ENCODE data around the gene WNT9A. TPM values are rescaled to one million over a fixed set of nuclear protein-coding genes. Genes with fewer than 3 reads are reported as not detected.

The WNT9A gene
- total RNA-seq, 2 experiments from 2014 or later, result not detected

DNA sequence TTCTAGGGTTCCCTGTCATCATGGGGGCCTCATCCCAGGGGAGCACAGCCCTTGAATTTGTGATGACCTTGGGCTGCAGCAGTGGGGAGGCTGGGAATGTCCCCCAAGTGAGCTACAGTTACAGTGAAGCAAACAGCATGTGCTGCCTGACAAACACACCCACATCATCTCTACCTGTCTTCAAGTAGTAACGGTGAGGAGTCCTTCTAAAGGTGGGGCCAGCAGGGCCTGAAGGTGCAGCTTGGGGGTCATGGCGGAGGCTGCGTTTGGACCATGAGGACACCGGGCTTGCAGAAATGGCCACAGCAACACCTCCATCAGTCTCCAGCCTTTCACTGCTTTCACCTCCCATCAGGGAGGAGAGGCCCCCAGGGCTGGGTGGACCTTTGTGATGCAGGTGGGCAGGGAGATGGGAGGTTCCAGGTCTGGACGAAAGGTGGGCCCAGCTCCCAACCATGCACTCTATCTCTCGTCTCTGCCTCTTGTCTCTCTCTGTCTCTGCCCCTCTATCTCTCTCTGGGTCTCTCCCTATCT is 55.7 kb downstream of the WNT9A start:
- peaks cover 5% of the 10 kb centered on the region for H3K4me1 Mint-ChIP-seq (ENCODE audit: low read depth)
- H3K27ac Mint-ChIP-seq, result no peak overlapping the region
- CTCF ChIA-PET, result no interaction called here
- intact Hi-C loops (cut with micrococcal nuclease), result no loop called here
- no peak overlapping the region for H3K4me3 Mint-ChIP-seq
- no peaks in the 10 kb centered on the region for H3K9me3 Mint-ChIP-seq
- DNase-seq, result peak; percentile 2
- H3K36me3 Mint-ChIP-seq (ENCODE audit: low read depth), result no peaks in the 10 kb centered on the region
- H3K27me3 Mint-ChIP-seq (ENCODE audit: low read depth), result no peaks in the 10 kb centered on the region

DNA sequence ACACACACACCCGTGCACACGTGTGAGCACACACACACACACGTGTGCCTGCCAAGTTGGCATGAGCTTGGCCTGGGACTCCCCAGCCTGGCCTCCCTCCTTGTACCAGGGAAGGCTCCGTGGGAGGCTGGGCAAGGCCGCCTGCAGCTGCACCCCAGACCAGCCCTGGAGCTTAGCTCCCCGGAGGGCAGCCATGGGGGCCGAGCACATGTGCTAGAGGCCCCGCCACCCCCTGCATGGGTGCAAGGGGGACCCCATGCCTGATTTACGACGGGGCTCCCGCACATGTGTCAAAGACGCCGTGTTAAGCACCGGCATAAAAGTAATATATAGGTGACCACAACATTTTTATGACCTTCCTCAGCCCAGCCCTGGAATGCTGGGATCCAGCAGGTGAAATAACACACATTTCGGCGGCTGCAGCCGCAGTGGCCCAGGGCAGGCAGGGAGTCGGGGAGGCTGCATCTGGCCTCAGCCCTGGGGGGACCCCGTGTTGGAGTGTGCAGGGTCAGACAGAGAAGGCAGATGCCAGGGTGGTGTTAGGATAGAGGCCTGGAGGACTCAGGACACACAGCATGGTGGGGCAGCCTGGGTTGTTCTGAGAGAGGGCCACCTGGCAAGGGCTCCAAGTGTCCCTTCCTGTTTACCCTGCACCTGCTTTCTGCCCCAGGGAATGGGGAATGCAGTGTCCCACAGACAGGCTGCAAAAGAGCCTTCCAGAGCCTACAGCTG is 56.3 kb downstream of the WNT9A start:
- H3K36me3 Mint-ChIP-seq (ENCODE audit: low read depth), result no peaks in the 10 kb centered on the region
- no peak for DNase-seq
- H3K27me3 Mint-ChIP-seq (ENCODE audit: low read depth), result no peaks in the 10 kb centered on the region
- H3K27ac Mint-ChIP-seq, result no peak overlapping the region
- intact Hi-C loops (cut with micrococcal nuclease), result no loop called here
- no peak overlapping the region for H3K4me3 Mint-ChIP-seq
- no peaks in the 10 kb centered on the region for H3K9me3 Mint-ChIP-seq
- H3K4me1 Mint-ChIP-seq (ENCODE audit: low read depth), result peaks cover 8% of the 10 kb centered on the region
- CTCF ChIA-PET, result no interaction called here

- no peaks in the 10 kb centered on the region for H3K36me3 Mint-ChIP-seq (ENCODE audit: low read depth)
Observed at GRCh38 chr1:227890451-227891222, 57.1 kb downstream of the WNT9A start.

DNA sequence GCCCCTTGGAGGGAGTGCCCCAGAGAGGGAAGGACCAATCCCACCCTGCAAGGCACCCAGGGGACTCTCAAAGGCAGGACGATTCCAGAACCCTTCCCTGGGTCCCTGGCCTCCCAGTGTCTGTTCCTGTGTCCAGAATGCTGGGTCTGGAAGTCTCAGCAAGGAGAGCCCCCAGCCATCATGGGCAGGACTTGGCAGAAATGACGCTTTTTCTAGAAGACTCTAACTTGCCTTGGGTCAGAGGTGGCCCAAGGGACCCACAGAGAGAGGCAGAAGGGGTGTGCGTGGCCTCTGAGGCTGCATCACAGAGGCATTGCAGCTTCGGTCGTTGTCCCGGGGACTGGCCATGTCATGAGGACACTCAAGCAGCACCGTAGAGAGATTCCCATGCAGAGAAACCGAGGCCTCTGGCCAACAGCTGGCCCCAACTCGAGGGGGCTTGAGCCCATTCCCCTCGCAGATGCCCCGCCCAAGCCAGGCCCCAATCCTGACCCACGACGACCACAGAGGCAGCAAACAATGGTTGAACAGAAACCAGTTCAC is 57.8 kb downstream of the WNT9A start:
- peaks cover 20% of the 10 kb centered on the region for H3K4me1 Mint-ChIP-seq (ENCODE audit: low read depth)
- no peaks in the 10 kb centered on the region for H3K27me3 Mint-ChIP-seq (ENCODE audit: low read depth)
- H3K36me3 Mint-ChIP-seq (ENCODE audit: low read depth), result no peaks in the 10 kb centered on the region
- no peak overlapping the region for H3K27ac Mint-ChIP-seq
- intact Hi-C loops (cut with micrococcal nuclease), result loop anchor here (5.0 kb wide), 2 partner anchors 103 to 128 kb away; no protein-coding TSS in a partner anchor
- CTCF ChIA-PET, result no interaction called here
- no peak overlapping the region for H3K4me3 Mint-ChIP-seq
- DNase-seq, result peak; percentile 4
- no peaks in the 10 kb centered on the region for H3K9me3 Mint-ChIP-seq

More at GRCh38 chr1:227890451-227891222, 57.1 kb downstream of the WNT9A start:
- no peak overlapping the region for H3K27ac Mint-ChIP-seq
- peaks cover 14% of the 10 kb centered on the region for H3K4me1 Mint-ChIP-seq (ENCODE audit: low read depth)
- no peaks in the 10 kb centered on the region for H3K9me3 Mint-ChIP-seq
- no peak overlapping the region for H3K4me3 Mint-ChIP-seq
- intact Hi-C loops (cut with micrococcal nuclease), result no loop called here
- DNase-seq, result peak; percentile 3
- H3K27me3 Mint-ChIP-seq (ENCODE audit: low read depth), result no peaks in the 10 kb centered on the region
- CTCF ChIA-PET, result no interaction called here

GRCh38 chr1:227889047-227889862 is 58.5 kb downstream of the WNT9A start:
- intact Hi-C loops (cut with micrococcal nuclease), result loop anchor here (5.0 kb wide), 2 partner anchors 102 to 127 kb away; no protein-coding TSS in a partner anchor
- H3K4me1 Mint-ChIP-seq (ENCODE audit: low read depth), result peaks cover 25% of the 10 kb centered on the region
- H3K27ac Mint-ChIP-seq, result peak overlapping the region; percentile 46
- no peaks in the 10 kb centered on the region for H3K27me3 Mint-ChIP-seq (ENCODE audit: low read depth)
- no peaks in the 10 kb centered on the region for H3K9me3 Mint-ChIP-seq
- CTCF ChIA-PET, result no interaction called here
- H3K36me3 Mint-ChIP-seq (ENCODE audit: low read depth), result no peaks in the 10 kb centered on the region
- no peak for DNase-seq
- no peak overlapping the region for H3K4me3 Mint-ChIP-seq

DNA sequence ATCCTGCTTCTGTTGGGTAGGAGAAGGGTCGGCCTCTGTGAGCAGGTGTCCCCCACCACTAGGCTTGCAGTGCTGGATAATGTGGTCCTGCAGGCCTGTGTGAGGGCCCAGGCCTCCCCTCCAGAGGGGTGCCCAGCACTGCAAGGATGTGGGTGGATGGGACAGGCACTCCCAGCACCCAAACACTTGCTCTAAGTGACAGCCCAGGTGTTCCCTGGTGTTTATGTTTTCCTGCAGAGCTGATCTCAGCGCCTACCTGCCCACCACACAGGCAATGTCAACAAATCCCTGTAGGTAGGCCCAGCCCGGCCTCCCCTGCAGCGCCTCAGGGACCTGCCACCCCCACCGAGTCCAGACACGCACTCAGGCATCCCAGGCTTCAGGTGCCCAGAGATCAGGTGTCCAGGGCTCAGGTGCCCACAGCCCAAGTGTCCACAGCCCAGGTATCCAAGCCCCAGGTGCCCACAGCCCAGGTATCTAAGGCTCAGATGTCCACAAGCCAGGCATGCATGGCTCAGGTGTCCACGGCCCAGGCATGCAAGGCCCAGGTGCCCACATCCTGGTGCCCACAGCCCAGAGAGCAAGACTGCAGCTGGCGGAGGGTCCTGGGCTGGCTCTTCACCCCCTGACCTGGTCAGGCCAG is 59.2 kb downstream of the WNT9A start:
- H3K27me3 Mint-ChIP-seq (ENCODE audit: low read depth), result no peaks in the 10 kb centered on the region
- no peaks in the 10 kb centered on the region for H3K36me3 Mint-ChIP-seq (ENCODE audit: low read depth)
- peaks cover 28% of the 10 kb centered on the region for H3K4me1 Mint-ChIP-seq (ENCODE audit: low read depth)
- CTCF ChIA-PET, result no interaction called here
- no peak overlapping the region for H3K27ac Mint-ChIP-seq
- intact Hi-C loops (cut with micrococcal nuclease), result loop anchor here (5.0 kb wide), 2 partner anchors 101 to 126 kb away; no protein-coding TSS in a partner anchor
- no peaks in the 10 kb centered on the region for H3K9me3 Mint-ChIP-seq
- no peak for DNase-seq
- H3K4me3 Mint-ChIP-seq, result no peak overlapping the region

DNA sequence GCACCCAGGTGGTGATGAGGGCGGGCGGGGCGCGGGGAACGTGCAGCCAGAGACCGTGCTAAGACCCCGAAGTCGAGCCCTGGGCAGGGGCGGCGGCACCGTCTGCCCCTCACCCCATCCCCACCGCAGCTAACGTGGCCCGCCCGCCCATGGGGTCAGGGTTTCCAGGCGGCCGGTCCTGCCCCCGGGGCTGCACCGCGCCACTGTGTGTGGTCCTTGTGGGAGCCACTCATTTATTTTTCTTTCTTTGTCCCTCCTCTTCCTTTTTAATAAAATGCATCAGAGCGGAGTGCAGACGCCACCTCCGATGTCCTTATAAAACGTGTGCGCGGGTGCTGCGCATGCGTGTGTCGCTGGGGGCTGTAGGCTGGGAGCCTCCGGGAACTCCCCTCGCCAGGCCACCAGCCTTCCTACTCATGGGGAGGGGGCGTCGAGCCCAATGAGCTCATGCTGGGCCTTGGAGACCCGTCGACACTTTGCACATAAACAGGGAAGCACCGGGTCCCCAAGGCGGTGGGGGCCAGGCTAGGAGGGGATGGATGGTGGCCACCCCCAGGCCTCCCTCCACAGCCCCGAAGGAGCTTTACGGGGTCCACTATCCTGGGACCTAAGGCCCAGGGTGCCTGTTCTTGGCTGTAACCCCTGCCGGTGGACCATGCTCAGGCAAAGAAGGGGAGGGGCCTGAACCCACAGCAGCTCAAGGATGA is 59.9 kb downstream of the WNT9A start:
- Mint-ChIP-seq H3K9me3 (no peaks in the 10 kb centered on the region), H3K36me3 (ENCODE audit: low read depth) (no peaks in the 10 kb centered on the region), H3K4me1 (ENCODE audit: low read depth) (peaks cover 28% of the 10 kb centered on the region), H3K27ac (no peak overlapping the region), H3K27me3 (ENCODE audit: low read depth) (no peaks in the 10 kb centered on the region), H3K4me3 (peak overlapping the region; percentile 54)
- intact Hi-C loops (cut with micrococcal nuclease), result loop anchor here (5.0 kb wide), 2 partner anchors 101 to 126 kb away; no protein-coding TSS in a partner anchor
- peak; percentile 37 for DNase-seq
- CTCF ChIA-PET, result no interaction called here

GRCh38 chr1:227886993-227887696 is 60.6 kb downstream of the WNT9A start:
- CTCF ChIA-PET, result interaction anchor here (0.6 to 0.7 kb wide), 2 partner anchors 53 to 65 kb away, joined by 3 read pairs; no protein-coding TSS in a partner anchor
- Mint-ChIP-seq H3K27ac (peak overlapping the region; percentile 41), H3K36me3 (ENCODE audit: low read depth) (no peaks in the 10 kb centered on the region), H3K4me3 (peak overlapping the region; percentile 32), H3K4me1 (ENCODE audit: low read depth) (peaks cover 30% of the 10 kb centered on the region), H3K9me3 (no peaks in the 10 kb centered on the region), H3K27me3 (ENCODE audit: low read depth) (no peaks in the 10 kb centered on the region)
- DNase-seq, result peak; percentile 43
- intact Hi-C loops (cut with micrococcal nuclease), result loop anchor here (5.0 kb wide), 2 partner anchors 100 to 125 kb away; no protein-coding TSS in a partner anchor

DNA sequence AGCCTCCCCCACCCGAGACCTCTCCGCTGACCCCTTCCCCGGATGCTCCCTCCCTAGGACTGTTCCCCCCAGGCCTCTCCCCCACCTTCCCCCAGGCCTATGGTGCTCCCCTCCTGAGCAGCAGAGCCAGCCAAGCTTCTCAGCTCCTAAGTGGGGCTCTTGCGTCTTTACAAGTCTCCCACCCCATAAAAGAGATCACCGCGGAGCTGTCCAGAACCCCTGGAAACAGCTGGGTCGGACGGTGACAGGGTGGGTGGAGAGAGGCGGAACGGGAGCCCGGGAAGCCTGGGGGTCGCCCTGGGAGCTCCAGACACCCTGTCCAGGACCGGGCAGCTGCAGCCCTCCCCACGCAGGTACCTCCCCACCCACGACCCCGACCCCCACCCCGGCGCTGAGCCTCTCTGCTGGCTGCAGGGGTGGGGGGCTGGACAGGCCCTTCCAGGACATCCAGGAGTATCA is 61.2 kb downstream of the WNT9A start:
- Mint-ChIP-seq H3K27ac (peak overlapping the region; percentile 41), H3K27me3 (ENCODE audit: low read depth) (no peaks in the 10 kb centered on the region), H3K9me3 (no peaks in the 10 kb centered on the region), H3K4me1 (ENCODE audit: low read depth) (peaks cover 30% of the 10 kb centered on the region), H3K4me3 (peak overlapping the region; percentile 32), H3K36me3 (ENCODE audit: low read depth) (no peaks in the 10 kb centered on the region)
- CTCF ChIA-PET, result interaction anchor here (0.6 to 0.7 kb wide), 2 partner anchors 54 to 66 kb away, joined by 3 read pairs; no protein-coding TSS in a partner anchor
- intact Hi-C loops (cut with micrococcal nuclease), result loop anchor here (5.0 kb wide), 2 partner anchors 99 to 124 kb away; no protein-coding TSS in a partner anchor
- DNase-seq, result no peak
